ENCODE results near the gene MYL3. TPM values are rescaled to one million over a fixed set of nuclear protein-coding genes. Genes with fewer than 3 reads are reported as not detected.
A peak's percentile ranks its signal among the peaks of the same experiment; 100 is the strongest.
"Not testable (repeated sequence)": the region's sequence is repeated elsewhere in the genome, so short reads cannot be mapped to it uniquely, and the experiment has no call there.

Gene MYL3
- total and polyA plus RNA-seq, 4 donors = 2.2 to 5.8 (median 2.3) TPM

DNA sequence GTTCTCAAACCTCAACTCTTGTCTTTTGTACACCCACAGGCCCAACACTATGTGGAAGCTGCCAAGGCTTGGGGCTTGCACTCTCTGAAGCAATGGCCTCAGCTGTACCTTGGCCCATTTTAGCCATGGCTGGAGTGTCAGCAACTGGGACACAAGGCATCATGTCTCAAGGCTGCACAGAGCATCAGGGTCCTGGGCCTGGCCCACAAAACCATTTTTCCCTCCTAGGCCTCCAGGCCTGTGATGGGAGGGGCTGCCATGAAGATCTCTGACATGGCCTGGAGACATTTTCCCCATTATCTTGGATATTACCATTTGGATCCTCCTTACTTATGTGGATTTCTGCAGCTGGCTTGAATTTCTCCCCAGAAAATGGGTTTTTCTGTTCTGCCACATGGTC is 39.9 kb downstream of the MYL3 start:
- H3K4me1 ChIP-seq (ENCODE audit: control insufficient read depth, insufficient read depth, low read length); H3K9me3 ChIP-seq (ENCODE audit: control insufficient read depth, insufficient read depth, low read length); H3K27ac ChIP-seq (ENCODE audit: low read depth, low read length); DNase-seq (ENCODE audit: low read depth in 4 of 6, low spot score in 6 of 6); H3K27me3 ChIP-seq (ENCODE audit: control insufficient read depth, insufficient read depth, low read length); H3K4me3 ChIP-seq (ENCODE audit: low read depth, low read length); H3K36me3 ChIP-seq (ENCODE audit: control insufficient read depth, insufficient read depth, low read length): not testable (repeated sequence)

DNA sequence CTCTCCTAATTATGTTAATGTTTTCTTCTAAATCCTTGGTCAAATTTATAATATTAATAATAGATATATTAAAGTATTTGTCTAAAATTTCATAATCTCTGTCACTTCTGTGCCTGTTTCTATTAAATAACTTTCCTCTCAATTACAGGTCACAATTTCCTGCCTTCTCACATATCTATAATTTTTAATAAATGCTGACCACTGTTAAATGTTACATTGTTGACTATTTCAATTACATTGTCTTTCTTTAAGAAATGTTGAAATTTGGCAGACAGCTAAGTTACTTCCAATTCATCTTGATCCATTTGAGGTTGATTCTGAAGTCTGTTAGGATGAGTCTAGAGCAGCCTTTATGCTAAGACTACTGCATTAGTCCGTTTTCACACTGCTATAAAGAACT is 41.7 kb downstream of the MYL3 start:
- WGBS (ENCODE audit: insufficient coverage) = no CpG with 5 or more reads among the region's 1 CpG

DNA sequence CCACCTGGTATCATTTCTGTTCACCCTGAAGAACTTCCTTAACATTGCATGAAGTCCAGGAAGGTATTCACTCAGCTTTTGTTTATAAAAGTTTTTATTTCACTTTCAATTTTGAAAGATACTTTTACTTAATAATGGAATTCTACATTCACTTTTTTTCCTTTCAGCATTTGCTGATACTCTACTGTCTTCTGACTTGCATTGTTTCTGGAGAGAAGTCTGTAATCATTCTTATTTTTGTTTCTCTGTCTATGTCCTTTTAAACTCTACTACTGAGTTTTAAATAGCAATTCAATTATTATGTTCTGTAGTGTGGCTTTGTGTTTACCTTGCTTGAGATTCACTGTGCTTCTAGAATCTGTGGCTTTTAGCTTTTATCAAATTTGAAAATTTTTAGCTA is 42.4 kb downstream of the MYL3 start:
- Histone ChIP-seq H3K27ac (ENCODE audit: low read depth, low read length) (no peak overlapping the region), H3K9me3 (ENCODE audit: control insufficient read depth, insufficient read depth, low read length) (no peaks in the 10 kb centered on the region)
- DNase-seq (ENCODE audit: low read depth in 4 of 6, low spot score in 6 of 6) = no peak

More for the DNA sequence above, 41.7 kb downstream of the MYL3 start:
- no peaks in the 10 kb centered on the region for H3K9me3 ChIP-seq (ENCODE audit: control insufficient read depth, insufficient read depth, low read length)
- H3K36me3 ChIP-seq (ENCODE audit: control insufficient read depth, insufficient read depth, low read length) = no peaks in the 10 kb centered on the region
- no peak overlapping the region for H3K4me3 ChIP-seq (ENCODE audit: low read depth, low read length)
- no peak overlapping the region for H3K27ac ChIP-seq (ENCODE audit: low read depth, low read length)
- no peak for DNase-seq (ENCODE audit: low read depth in 4 of 6, low spot score in 6 of 6)
- H3K27me3 ChIP-seq (ENCODE audit: control insufficient read depth, insufficient read depth, low read length) = no peaks in the 10 kb centered on the region
- H3K4me1 ChIP-seq (ENCODE audit: control insufficient read depth, insufficient read depth, low read length) = no peaks in the 10 kb centered on the region

DNA sequence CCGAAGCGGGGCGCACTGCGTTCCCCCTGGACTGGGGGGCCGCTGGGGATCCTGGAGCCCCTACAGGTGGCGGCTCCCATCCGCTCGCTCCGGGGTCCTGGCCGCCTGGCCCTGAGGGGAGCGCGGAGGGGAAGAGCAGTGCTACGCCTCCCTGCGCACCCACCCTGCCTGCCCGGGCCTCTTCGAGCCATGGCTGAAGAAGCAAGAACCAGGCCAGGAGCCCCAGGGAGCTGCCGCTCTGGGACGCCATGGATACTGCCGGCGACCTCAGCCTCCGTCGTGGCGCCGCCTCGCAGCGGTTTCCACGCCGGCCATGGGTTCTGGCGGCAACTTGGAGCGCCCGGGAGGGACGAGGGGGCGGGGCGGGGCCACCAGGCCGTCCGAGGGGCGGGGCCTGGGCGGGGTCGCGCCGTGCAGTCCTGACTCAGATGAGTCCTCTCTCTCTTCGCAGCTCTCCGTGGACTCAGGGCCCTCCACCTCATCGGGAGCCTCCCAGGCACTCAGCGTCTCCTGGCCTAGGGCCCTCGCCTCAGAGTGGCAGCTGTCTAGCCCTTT is 50.9 kb downstream of the MYL3 start:
- H3K27ac ChIP-seq (ENCODE audit: low read depth, low read length) = no peak overlapping the region
- H3K4me1 ChIP-seq (ENCODE audit: control insufficient read depth, insufficient read depth, low read length) = peaks cover 11% of the 10 kb centered on the region
- no peaks in the 10 kb centered on the region for H3K9me3 ChIP-seq (ENCODE audit: control insufficient read depth, insufficient read depth, low read length)
- H3K4me3 ChIP-seq (ENCODE audit: low read depth, low read length) = peak overlapping the region; percentile 31
- H3K27me3 ChIP-seq (ENCODE audit: control insufficient read depth, insufficient read depth, low read length) = peaks cover 6% of the 10 kb centered on the region
- H3K36me3 ChIP-seq (ENCODE audit: control insufficient read depth, insufficient read depth, low read length) = no peaks in the 10 kb centered on the region
- peak in 4 of 6 donors; percentile 6 to 66 (median 38) for DNase-seq (ENCODE audit: low read depth in 4 of 6, low spot score in 6 of 6)
- 5% methylated on average over 46 of the region's 46 CpGs for WGBS (ENCODE audit: insufficient coverage)

More for the DNA sequence above, 42.4 kb downstream of the MYL3 start:
- no peak overlapping the region for H3K4me3 ChIP-seq (ENCODE audit: low read depth, low read length)
- H3K36me3 ChIP-seq (ENCODE audit: control insufficient read depth, insufficient read depth, low read length) = no peaks in the 10 kb centered on the region
- H3K27me3 ChIP-seq (ENCODE audit: control insufficient read depth, insufficient read depth, low read length) = no peaks in the 10 kb centered on the region
- H3K4me1 ChIP-seq (ENCODE audit: control insufficient read depth, insufficient read depth, low read length) = no peaks in the 10 kb centered on the region

DNA sequence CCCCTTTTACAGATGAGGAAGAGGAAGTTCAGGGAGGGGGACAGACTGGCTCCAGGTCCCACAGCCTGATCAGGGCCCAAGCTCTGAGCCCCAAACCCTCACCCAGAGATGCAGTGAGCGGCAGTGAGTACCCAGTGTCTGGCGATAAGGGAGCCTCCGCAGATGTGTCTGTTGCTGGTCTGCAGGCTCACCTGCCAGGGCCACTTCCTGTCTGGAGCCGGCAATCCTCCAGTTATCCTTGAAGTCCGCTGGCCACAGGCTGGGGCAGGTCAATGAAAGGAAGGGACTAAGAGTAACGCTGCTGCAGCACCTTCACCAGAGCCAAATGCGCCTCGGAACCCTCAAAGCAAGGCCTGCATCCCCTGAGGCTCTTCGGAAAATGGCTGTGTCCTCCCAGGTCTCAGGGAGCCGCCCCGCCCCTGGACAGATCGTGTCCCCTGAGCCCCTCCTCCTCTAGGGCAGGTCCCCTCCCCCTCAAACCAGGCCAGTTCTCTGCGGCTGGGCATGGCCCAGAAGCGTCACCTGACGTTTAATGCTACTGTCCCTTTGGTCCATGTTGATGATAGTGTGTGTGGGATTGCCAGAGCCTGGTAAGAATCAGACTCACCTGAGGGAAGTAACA is 51.5 kb downstream of the MYL3 start:
- peak in 2 of 6 donors; percentile 3 to 10 for DNase-seq (ENCODE audit: low read depth in 4 of 6, low spot score in 6 of 6)
- H3K36me3 ChIP-seq (ENCODE audit: control insufficient read depth, insufficient read depth, low read length) = no peaks in the 10 kb centered on the region
- H3K27me3 ChIP-seq (ENCODE audit: control insufficient read depth, insufficient read depth, low read length) = peaks cover 6% of the 10 kb centered on the region
- H3K4me3 ChIP-seq (ENCODE audit: low read depth, low read length) = peak overlapping the region; percentile 31
- no peaks in the 10 kb centered on the region for H3K9me3 ChIP-seq (ENCODE audit: control insufficient read depth, insufficient read depth, low read length)
- H3K27ac ChIP-seq (ENCODE audit: low read depth, low read length) = no peak overlapping the region
- peaks cover 11% of the 10 kb centered on the region for H3K4me1 ChIP-seq (ENCODE audit: control insufficient read depth, insufficient read depth, low read length)
- 41% methylated on average over 12 of the region's 15 CpGs for WGBS (ENCODE audit: insufficient coverage)

DNA sequence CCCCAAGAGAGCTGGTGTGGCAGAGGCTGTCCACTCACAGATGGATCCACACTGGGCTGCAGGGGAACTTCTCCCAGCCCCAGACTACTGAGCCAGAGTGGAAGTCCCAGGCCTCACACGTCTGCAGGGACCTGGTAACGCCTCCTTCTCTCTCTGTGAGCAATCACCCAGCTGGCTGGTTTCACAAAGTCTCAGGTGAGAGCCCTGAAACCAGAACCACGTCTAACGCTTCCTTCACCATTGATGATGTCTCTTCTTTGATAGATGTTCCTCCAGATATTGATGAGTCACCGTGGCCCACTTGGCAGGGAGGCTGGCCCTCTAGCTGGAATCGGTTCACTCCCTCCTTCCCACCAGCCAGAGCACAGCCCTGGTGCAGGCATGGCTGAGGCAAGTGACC is 54.5 kb downstream of the MYL3 start:
- not testable (repeated sequence) for H3K4me3 ChIP-seq (ENCODE audit: low read depth, low read length); H3K9me3 ChIP-seq (ENCODE audit: control insufficient read depth, insufficient read depth, low read length); H3K27ac ChIP-seq (ENCODE audit: low read depth, low read length); DNase-seq (ENCODE audit: low read depth in 4 of 6, low spot score in 6 of 6); H3K27me3 ChIP-seq (ENCODE audit: control insufficient read depth, insufficient read depth, low read length); H3K36me3 ChIP-seq (ENCODE audit: control insufficient read depth, insufficient read depth, low read length)
- peaks cover 11% of the 10 kb centered on the region for H3K4me1 ChIP-seq (ENCODE audit: control insufficient read depth, insufficient read depth, low read length)
- WGBS (ENCODE audit: insufficient coverage) = 84% methylated on average over 6 of the region's 6 CpGs

Other genes with a start within 250 kb of the MYL3 start
- gene ALS2CL, start 169.8 kb downstream of the MYL3 start, total RNA-seq = 1 to 10 TPM; 5.3 to 5.9 TPM
- 1 to 10 TPM; 5.8 to 8.3 TPM for gene ALS2CL, start 169.8 kb downstream of the MYL3 start, polyA plus RNA-seq (ENCODE audit: insufficient read length in 2 of 2)
- gene TMIE, start 162.1 kb downstream of the MYL3 start, total RNA-seq = 1 to 10 TPM; 1.5 to 1.8 TPM
- 1 to 10 TPM; 6.2 to 6.8 TPM for gene TMIE, start 162.1 kb downstream of the MYL3 start, polyA plus RNA-seq (ENCODE audit: insufficient read length in 2 of 2)
- under 1 TPM in 1 of 2 donors, not detected in 1; 0.50 TPM for gene PRSS50, start 145.6 kb downstream of the MYL3 start, total RNA-seq
- under 1 TPM; 0.33 to 0.59 TPM for gene PRSS50, start 145.6 kb downstream of the MYL3 start, polyA plus RNA-seq (ENCODE audit: insufficient read length in 2 of 2)
- gene PTH1R, start 14.3 kb upstream of the MYL3 start, total RNA-seq = 10 to 100 TPM in 1 of 2 donors, 1 to 10 TPM in 1; 7.8 to 25.0 TPM
- 10 to 100 TPM; 12.0 to 14.0 TPM for gene PTH1R, start 14.3 kb upstream of the MYL3 start, polyA plus RNA-seq (ENCODE audit: insufficient read length in 2 of 2)
- gene CCDC12, start 113.3 kb upstream of the MYL3 start, total RNA-seq = 10 to 100 TPM; 14.0 to 41.5 TPM
- 10 to 100 TPM; 44.1 to 55.8 TPM for gene CCDC12, start 113.3 kb upstream of the MYL3 start, polyA plus RNA-seq (ENCODE audit: insufficient read length in 2 of 2)
- 10 to 100 TPM; 10.2 to 16.5 TPM for gene NBEAL2, start 116.2 kb upstream of the MYL3 start, total RNA-seq
- 10 to 100 TPM; 16.4 to 22.1 TPM for gene NBEAL2, start 116.2 kb upstream of the MYL3 start, polyA plus RNA-seq (ENCODE audit: insufficient read length in 2 of 2)